Jurkat, Clone E6-1 (cell line): ENCODE results near the gene MOV10.
"Not testable (repeated sequence)": the region's sequence is repeated elsewhere in the genome, so short reads cannot be mapped to it uniquely, and the experiment has no call there.

Source experiments
- DNase-seq: peaks from one replicate; pipeline ENCODE4 v3.0.0-alpha.2; 2011; ENCODE audit warnings: low read depth, low spot score
- H3K4me3 ChIP-seq: 2 replicates; pipeline ENCODE4 v1.5.1; 2011; ENCODE audit warnings: mild to moderate bottlenecking, low read length, control low read depth, moderate library complexity

Gene MOV10

DNA sequence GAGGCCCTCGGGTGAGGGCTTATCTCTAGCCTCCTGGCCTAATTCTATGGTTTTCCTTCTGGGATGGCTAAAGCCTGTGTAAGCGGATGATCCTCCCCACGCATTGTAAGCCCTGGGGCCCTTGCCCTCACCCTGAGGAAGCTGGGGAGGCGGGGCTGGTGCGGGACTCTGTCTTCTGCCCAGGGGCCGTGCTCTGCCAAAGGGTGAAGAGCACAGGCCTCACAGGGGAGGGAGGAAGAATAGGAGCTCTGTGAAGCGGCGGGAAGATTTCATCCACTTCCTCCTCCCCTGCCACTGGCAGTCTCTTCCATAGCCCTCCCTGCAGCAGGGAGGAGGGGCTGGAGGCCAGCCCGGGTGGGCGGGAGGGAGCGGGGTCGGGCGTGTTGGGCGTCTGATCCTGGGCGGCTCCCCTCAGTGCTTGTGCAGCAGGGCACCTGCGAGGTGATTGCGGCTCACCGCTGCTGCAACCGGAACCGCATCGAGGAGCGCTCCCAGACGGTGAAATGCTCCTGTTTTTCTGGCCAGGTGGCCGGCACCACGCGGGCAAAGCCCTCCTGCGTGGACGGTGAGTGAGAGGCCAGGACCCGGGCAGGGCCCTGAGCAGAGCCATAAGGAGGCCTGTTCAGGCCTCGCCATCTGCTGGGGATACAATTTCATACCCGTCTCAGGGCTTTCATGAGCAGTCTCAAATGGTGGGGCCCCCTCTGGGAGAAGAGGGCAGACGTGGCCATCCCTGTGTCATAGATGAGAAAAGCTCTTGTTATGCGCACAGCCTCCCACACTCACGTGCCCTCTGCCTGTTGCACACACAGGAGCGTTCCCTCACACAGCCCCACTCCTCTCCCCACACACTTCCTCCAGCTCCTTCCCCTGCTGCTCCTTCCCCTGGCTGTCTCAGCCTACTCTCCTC is 48.4 kb downstream of the MOV10 start:
- peak overlapping the region; percentile 11; the same call in 1 of the 2 replicates for H3K4me3 ChIP-seq
- DNase-seq: no peak

DNA sequence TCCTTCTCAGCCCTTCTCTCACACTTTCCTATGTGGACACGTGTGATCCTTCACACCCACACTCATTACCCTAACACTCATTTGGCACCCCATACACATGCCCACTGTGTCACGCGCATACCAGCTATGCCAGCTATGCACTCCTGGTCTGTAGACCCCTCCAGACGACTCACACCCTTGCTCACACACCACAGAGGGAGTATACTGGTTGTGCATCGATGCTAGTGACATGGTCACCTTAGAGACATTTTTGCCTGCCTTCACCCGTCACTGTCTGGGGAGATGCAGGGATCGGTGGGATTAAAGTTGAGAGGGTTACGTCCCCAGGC is 49.0 kb downstream of the MOV10 start:
- DNase-seq: no peak
- H3K4me3 ChIP-seq: no peak overlapping the region

DNA sequence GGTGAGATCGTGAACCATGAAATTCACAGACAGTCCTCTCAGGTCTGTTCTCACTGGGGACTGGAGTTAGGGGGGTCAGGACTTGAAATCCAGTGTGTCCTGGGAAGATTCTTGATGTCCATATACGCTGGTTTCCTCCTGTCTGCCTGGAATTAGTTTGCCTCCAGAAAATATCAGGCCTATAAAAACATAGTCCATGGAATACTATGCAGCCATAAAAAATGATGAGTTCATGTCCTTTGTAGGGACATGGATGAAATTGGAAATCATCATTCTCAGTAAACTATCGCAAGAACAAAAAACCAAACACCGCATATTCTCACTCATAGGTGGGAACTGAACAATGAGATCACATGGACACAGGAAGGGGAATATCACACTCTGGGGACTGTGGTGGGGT is 49.8 kb downstream of the MOV10 start:
- DNase-seq, H3K4me3 ChIP-seq: not testable (repeated sequence)

DNA sequence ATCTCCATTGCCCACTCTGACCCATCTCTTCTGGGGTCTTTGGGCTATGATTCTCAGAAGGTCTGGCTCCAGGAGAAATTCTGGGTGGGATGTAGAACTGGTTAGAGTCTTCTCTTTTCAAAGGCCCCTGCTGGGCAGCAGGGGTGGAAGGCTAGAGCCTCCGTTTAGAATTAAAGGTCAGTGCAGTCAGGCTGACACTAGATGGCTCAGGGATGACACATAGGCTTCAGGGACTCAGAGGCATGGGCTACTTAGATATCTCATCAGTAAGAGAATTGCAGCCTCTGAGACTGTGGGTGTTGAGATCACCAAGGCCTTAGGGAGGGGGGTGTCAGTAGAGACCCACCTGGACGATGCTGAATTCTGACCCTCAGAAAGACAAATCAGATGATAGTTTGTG is 53.3 kb downstream of the MOV10 start:
- H3K4me3 ChIP-seq: no peak overlapping the region
- no peak for DNase-seq

DNA sequence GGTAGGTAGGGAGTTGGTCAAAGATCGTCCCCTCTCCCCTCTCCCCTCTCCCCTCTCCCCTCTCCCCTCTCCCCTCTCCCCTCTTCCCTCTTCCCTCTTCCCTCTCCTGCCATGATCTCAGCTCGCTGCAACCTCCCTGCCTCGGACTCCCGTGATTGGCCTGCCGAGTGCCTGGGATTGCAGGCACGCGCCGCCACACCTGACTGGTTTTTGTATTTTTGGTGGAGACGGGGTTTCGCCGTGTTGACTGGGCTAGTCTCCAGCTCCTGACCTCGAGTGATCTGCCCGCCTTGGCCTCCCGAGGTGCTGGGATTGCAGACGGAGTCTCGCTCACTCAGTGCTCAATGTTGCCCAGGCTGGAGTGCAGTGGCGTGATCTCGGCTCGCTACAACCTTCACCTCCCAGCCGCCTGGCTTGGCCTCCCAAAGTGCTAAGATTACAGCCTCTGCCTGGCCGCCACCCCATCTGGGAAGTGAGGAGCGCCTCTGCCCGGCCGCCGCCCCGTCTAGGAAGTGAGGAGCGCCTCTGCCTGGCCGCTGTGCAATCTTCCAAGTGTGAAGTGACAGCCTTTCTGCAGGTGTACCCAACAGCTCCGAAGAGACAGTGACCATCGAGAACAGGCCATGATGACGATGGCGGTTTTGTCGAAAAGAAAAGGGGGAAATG is 54.0 kb downstream of the MOV10 start:
- not testable (repeated sequence) for DNase-seq, H3K4me3 ChIP-seq

DNA sequence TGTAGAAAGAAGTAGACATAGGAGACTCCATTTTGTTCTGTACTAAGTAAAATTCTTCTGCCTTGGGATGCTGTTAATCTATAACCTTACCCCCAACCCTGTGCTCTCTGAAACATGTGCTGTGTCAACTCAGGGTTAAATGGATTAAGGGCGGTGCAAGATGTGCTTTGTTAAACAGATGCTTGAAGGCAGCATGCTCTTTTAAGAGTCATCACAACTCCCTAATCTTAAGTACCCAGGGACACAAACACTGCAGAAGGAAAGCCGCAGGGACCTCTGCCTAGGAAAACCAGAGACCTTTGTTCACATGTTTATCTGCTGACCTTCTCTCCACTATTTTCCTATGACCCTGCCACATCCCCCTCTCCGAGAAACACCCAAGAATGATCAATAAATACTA is 54.6 kb downstream of the MOV10 start:
- not testable (repeated sequence) for H3K4me3 ChIP-seq, DNase-seq

DNA sequence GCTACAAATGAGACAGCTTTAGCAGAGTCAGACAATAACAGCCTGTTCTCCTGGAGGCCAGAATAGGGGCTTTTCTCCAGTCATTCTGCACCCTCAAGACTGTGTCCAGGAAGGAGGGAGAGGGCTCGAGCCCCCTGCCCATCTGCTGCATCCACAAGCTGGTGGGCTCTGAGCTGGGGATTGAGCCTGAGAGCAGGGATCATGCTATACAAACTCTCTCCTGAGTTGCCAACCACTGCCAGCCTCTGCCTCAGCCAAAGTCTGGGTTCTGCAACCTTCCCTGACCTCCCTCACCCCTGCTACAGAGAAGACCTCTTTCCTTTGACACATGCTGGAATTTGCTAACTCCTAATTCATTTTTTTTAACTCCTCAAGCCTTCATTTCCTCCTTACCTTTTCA is 55.5 kb downstream of the MOV10 start:
- DNase-seq: no peak
- no peak overlapping the region for H3K4me3 ChIP-seq

DNA sequence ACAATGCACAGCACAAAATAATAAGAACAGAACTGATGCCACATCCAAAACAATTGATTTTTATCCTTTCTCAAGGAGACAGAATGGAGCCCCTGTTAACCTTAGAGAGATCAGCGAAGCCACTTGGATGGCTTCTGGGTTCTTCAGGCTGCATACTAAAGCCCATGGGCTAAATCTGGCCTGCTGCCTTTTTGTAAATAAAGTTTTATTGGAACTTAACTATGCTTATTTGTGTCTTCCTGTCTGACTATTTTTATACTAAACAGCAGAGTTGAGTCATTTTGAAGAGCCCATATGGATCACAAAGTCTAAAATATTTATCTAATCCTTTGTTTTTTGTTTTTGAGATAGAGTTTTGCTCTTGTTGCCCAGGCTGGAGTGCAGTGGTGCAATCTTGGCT is 57.0 kb downstream of the MOV10 start:
- no peak overlapping the region for H3K4me3 ChIP-seq
- no peak for DNase-seq

DNA sequence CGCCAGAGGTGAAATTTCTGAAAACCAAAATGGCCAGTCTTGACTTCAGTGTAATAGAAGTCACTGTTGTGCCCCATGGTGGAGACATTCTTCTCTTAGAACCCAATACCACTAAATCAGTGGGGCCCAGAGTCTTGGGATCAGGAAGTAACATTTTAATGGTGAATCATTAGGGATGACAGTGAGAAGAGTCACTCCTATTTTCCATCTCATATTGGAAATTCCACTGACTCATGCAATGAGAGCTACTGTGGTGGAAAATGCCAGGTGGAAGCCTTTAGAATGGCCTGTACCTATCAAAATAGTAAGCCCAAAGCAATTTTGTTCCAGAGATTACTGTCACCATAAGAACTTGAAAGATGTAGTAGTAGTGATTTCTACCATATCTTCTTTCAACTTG is 61.3 kb downstream of the MOV10 start:
- no peak for DNase-seq
- no peak overlapping the region for H3K4me3 ChIP-seq

DNA sequence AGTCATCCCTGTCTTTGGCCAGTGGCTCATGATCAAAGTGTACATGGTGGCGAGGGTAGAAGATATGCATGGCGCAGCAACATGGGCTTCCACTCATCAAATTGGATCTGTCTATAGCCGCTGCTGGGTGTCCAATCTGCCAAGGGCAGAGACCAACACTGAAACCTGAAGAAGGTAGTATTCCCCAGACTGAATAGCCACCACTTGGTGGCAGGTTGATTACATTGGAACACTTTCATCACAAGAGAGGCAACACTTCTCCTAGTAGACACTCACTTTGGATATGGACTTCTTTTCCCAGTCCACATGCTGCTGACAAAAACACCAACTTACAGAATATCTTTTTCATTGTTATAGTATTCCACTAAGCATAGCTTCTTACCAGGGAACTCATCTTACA is 63.1 kb downstream of the MOV10 start:
- DNase-seq: no peak
- H3K4me3 ChIP-seq: no peak overlapping the region

DNA sequence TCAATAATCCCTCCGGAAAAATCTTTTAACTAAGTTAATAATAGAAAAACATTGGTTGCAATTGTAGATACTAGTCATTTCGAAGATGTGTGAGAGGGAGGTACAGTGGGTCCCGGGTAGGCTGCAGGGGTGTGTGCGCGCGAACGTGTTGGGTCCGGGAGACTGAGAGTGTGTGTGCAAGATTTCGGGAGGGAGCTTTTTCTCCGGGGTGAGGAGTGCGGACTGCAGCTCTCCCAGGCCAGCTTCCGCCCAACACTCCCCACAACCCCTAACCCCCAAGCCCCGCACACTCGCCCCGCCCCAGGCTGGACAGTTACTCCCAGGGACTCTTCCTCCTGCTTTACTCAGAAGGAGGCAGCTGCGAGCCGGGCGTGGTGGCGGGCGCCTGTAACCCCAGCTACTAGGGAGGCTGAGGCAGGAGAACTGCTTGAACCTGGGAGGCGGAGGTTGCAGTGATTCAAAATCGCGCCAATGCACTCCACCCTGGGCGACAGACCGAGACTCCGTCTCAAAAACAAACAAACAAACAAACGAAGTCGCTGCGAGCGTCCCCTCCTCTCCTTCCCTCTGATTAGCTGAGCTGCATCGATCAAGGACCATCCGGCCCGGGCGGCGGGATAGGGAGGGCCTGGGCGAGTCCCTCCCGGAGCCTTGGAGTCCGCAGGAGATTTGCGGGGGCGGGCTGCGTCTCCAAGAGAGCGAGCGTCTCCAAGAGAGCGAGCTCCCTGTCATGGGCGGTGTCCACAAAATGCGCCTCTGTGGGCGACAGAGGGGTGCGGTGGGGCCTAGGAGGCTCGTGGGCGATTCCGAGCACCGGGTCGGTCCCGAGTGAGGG is 68.9 kb downstream of the MOV10 start:
- DNase-seq: no peak
- no peak overlapping the region for H3K4me3 ChIP-seq

DNA sequence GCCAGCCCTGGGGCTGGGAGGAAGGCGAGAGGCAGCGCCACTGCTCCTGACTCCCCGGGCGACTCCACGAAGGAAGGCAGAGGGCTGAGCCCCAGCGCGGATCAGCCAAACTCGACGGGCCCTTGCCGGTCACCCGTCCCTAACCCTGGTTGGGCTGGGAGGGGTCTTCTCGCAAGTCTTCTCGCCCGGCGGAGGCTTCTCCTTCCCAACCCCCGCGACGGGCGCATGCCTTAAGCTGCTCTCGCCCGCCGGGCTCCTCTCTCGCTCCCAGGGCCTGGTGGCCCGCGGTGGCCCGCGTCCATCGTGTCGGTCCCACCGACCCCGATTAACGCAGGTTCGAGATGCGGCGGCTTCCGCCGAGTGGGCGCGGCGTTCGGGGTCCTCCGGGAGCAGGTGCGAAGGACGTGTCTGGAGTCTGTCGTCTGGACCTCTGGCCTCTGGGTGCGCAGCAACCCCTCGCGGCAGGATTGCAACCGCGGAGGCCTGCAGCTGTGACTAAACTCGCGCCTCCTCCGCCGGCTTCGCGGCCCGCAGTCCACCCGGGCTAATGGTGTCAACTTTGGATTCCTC is 69.6 kb downstream of the MOV10 start:
- no peak overlapping the region for H3K4me3 ChIP-seq
- no peak for DNase-seq

DNA sequence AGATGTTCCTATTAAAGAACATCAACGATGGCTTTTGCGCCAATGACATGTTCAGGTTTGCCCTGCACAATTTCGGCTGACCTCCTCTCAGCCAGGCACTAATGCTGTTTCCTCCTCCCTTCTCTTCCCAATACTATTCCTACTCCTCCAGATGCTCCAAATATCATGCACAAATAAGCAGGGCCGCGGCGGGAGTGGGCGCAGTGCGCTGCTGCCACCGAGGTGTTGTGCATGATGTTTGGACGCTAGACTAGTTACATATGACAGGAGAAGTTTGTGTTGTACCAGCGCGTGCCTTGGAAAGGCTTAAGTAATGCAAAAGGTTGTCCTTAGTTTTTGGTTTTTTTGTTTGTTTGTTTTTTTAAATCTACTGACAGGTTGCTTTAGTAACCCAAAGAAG is 73.9 kb downstream of the MOV10 start:
- DNase-seq: no peak
- no peak overlapping the region for H3K4me3 ChIP-seq
